GM19395 (cell line): ENCODE measurements around the gene SIVA1.

Experiments used
- ATAC-seq: cut with Tn5 transposase; IDR thresholded peaks from one replicate; pipeline ENCODE4 v1.9.1; 2021; ENCODE audit warnings: mild to moderate bottlenecking, moderate library complexity; ENCODE audit not compliant: unreplicated experiment

SIVA1 gene, protein sequence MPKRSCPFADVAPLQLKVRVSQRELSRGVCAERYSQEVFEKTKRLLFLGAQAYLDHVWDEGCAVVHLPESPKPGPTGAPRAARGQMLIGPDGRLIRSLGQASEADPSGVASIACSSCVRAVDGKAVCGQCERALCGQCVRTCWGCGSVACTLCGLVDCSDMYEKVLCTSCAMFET

DNA sequence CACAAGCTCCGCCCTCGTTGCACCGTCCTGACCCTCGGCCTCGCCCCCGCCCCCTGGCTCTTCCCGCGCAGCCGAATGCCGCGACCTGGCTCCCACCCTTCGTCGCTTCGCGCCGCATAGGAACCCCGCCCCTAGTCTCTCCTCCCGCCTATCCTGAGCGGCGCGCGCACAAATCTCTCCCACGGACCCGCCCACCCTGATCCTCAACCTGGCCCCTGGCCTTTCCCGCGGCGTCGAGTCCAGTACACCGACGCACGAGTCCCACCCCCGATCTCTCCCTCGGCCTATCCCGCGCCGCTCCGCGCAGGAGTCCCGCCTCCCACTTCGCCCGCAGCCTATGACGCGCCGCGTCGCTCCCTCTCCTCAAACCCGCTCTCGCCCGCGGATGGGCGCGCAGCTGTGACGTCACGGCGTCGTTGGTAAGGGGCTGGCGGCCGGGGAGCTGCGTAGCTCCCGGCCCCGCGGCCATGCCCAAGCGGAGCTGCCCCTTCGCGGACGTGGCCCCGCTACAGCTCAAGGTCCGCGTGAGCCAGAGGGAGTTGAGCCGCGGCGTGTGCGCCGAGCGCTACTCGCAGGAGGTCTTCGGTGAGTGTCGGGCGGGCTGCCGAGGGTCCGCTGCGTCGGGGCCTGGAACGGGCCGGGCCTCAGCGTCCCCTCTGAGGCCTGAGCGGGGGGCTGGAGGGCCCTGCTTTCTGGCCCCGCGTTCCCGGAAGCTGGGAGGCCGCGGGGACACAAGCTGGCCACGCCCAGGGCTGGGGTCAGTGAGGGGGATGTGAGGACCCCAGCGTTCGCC, at the start of gene SIVA1:
TSS of gene SIVA1 (plus strand) at position 413 of the 793 bp plus-strand sequence. CDS start at position 468, 55 bp downstream.
- peak; percentile 86 for ATAC-seq

DNA sequence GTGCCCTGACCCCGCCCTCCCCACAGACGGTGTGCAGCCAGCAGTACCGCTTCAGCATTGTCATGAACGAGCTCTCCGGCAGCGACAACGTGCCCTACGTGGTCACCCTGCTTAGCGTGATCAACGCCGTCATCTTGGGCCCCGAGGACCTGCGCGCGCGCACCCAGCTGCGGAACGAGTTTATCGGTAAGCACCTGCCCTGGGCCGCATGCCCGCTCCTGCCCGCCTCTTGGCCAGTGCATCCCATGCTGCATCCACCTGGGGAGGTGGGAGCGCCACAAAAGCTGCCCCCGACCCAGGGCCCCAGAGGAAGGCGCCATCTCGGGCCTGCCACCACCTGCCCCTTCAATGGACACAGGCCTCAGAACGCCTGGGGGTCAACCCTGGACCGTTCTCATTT, 49.7 kb upstream of the SIVA1 start:
- no peak for ATAC-seq

DNA sequence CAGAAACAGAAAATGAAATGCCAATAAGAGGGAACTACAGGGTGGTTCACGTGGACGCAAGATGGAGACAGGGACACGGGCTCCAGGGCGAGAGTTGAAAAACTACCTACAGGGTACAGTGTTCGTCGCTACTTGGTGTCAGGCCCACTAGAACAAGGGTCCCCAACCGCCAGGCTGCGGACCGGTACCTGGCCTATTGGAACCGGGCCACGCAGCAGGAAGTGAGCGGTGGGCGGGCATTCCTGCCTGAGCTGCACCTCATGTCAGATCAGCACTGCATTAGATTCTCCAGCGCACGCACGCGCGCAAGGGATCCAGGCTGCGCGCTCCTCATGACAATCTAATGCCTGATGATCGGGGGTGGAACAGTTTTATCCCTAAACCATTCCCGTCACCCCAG, 48.7 kb upstream of the SIVA1 start:
- ATAC-seq: no peak

DNA sequence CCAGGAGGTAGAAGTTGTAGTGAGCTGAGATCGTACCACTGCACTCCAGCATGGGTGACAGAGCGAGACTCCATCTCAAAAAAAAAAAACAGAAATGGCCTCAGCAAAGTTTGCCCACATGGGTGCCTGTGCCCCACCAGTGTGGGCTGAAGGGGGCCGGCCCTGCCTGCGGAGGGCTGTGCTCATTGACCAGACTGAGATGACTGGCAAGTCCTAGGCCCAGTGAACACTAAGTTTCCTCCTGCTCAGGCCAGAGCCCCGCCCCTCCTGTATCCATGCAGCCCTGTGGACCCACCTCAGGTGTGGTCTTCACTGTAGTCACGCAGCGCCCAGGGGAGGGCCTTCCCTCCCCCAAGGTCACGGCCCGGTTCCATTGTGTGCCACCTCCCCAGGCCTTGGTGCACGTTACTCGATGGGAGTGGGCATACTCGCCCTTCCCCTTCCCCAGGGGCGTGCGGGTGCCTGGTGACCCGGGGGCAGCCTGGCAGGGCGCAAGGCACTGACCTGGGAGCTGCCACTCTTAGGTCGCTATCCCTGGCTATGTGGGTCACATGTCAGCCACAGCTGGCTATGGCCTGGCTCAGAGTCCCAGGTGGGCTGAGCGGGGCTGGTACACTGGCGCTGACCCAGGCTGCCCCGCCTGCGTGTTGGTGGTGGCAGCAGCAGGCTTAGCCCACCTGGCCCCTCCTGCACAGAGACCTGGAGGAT, 47.5 kb upstream of the SIVA1 start:
- no peak for ATAC-seq

- no peak for ATAC-seq
These were observed 46.0 kb upstream of the SIVA1 start for GRCh38 chr14:104706733-104707607.

DNA sequence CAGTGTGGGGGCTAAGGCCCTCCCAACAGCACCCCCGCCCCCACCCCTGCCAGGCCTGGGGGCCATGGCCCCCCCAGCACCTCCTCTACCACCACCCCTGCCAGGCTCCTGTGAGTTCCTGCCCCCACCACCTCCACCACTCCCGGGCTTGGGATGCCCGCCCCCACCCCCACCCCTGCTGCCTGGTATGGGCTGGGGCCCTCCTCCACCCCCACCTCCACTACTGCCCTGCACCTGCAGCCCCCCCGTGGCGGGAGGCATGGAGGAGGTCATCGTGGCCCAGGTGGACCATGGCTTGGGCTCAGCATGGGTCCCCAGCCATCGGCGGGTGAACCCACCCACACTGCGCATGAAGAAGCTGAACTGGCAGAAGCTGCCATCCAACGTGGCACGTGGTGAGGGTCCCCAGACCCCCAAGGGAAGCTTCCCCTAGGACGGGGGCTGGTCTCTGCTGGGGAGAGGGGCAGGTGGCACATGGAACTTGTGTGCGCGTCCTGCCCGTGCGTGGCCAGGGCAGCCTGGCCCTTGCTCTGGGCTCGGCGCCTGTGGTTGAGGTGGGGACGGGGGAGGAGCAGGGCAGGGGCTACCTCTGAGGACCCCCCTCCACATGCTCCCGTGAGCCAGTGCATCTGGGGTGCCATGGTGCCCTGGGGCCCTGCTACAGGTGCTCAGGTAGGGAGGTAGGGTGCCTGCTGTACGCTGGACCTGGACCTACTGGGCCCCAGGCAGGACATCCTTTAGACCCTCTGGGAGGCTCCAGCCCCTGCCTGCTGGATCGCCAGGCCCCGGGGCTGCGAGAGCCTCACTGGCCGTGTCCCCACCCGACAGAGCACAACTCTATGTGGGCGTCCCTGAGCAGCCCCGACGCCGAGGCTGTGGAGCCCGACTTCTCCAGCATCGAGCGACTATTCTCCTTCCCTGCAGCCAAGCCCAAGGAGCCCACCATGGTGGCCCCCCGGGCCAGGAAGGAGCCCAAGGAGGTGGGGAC, 45.0 kb upstream of the SIVA1 start:
- ATAC-seq: no peak

GRCh38 chr14:104708606-104709268, 44.2 kb upstream of the SIVA1 start:
- ATAC-seq: peak; percentile 53

GRCh38 chr14:104709387-104710039, 43.4 kb upstream of the SIVA1 start:
- no peak for ATAC-seq

DNA sequence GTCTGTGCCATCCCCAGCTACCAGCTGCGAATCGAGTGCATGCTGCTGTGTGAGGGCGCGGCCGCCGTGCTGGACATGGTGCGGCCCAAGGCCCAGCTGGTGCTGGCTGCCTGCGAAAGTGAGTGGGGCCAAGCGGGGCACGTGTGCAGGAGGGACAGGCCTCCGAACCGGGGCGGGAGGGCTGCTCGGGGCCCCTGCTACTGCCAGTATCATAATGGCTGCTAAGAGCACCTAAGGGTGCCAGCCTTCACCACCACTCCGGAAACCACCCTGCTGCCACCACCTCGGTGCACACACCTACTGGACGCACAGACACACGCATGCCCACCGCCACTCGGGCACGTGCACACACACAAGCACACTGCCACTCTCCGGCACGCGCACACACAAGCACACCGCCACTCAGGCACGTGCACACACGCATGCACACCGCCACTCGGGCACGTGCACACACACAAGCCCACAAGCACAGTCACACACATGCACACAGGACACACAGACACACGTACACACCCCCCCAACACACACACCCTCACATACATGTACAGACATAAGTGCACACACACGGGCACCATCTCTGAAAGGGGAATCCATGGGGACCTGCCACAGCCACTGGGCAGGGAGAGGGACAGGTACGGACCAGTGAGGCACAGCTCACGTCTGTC, 42.7 kb upstream of the SIVA1 start:
- no peak for ATAC-seq

GRCh38 chr14:104712881-104713734, 39.8 kb upstream of the SIVA1 start:
- ATAC-seq: no peak

DNA sequence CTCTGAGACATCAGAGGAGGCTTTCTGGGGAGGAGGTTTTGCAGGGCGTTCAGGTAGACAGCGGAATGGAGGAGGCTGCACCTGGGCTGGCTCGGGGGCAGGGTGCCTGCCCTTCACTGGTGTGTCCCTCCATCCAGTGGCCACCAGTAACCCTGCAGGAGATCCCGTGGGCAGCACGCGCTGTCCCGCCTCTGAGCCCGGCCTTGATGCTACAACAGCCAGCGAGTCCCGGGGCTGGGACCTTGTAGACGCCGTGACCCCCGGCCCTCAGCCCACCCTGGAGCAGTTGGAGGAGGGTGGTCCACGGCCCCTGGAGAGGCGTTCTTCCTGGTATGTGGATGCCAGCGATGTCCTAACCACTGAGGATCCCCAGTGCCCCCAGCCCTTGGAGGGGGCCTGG, 38.9 kb upstream of the SIVA1 start:
- ATAC-seq: no peak

- no peak for ATAC-seq
These were observed 38.3 kb upstream of the SIVA1 start for GRCh38 chr14:104714681-104715080.

DNA sequence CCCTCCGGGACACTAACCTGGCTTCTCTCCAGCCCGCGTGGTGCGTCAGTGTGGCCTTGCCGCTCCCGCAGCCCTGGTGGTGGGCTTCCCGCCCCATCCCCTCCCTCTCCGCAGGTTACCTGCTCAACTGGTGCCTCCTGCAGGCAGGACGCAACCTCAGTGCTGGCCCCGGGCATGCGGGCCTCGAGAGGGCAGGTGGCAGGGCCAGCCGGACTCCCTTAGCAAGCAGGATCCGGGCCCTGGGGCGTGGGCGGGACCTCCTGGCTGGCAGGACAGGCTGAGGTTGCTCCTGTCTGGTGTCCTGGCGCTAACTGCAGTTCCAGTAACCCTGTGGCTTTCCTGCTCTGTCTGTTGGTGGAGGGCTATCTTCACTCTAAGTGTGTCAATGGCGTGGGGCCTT, 37.5 kb upstream of the SIVA1 start:
- no peak for ATAC-seq

DNA sequence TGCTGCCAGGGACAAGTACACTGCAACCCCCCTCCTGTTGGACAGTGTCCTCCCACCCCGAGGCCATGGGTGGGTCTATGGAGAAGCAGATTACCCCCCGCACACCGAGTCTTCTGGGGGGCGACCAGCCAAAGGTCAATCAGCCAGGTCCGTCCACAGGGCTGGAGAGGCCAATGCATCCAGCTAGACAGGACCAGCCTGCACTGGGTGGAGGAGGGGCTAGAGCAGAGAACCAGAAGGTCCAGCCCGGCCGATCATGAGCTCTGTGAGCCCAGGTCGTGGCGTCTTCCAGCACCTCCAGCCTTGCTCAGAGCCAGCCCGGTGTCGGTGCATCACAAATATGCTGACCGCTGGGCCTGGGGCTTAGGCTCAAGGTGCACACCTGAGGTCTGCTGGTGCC, 37.1 kb upstream of the SIVA1 start:
- no peak for ATAC-seq

- ATAC-seq: no peak
These were observed 35.8 kb upstream of the SIVA1 start for GRCh38 chr14:104717137-104717536.

DNA sequence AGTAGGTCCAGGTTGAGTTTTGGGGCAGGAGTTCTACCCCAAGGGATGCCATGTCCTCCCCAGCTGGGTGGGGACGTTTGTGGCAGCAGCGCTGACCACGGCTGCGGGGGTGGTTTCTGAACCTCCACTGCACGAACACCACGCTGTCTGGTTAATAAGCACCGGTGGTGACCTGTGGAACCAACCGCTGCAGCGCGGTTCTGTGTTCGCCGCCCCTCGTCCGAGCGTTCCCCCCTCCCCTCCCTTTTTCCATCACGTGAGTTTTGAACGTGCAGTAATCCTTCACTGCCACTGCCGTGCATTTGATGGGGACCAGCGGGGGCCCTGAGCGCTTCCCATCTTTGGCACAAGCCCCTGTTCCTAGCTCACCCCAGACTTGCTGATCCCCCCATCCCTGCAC, 35.3 kb upstream of the SIVA1 start:
- no peak for ATAC-seq

GRCh38 chr14:104718147-104718546, 34.8 kb upstream of the SIVA1 start:
- no peak for ATAC-seq
